Ascending aorta (tissue), 2 donors: Measurements from ENCODE around the gene ATP6V0A1. TPM values are rescaled to one million over a fixed set of nuclear protein-coding genes. Genes with fewer than 3 reads are reported as not detected.
"Not testable (repeated sequence)": the region's sequence is repeated elsewhere in the genome, so short reads cannot be mapped to it uniquely, and the experiment has no call there.

Experiments used
- DNase-seq, 2 donors: peaks; one replicate each; pipeline ENCODE4 v3.0.0-alpha.2; 2019; ENCODE audit warnings: low spot score in 2 of 2
- H3K27ac ChIP-seq, 2 donors: fragments of 200-600 bp; sonication (generic); one replicate each; pipeline ENCODE4 v1.5.1; 2016 to 2017; ENCODE audit warnings: mild to moderate bottlenecking in 1 of 2
- H3K27me3 ChIP-seq: fragments of 200-600 bp; sonication (generic); one replicate; pipeline ENCODE4 v1.5.1; 2017
- H3K36me3 ChIP-seq, 2 donors: fragments of 200-600 bp; sonication (generic); one replicate each; pipeline ENCODE4 v1.5.1; 2016
- H3K4me1 ChIP-seq, 2 donors: fragments of 200-600 bp; sonication (generic); one replicate each; pipeline ENCODE4 v1.5.1; 2016 to 2017; ENCODE audit warnings: mild to moderate bottlenecking in 1 of 2
- H3K4me3 ChIP-seq, 2 donors: fragments of 200-600 bp; sonication (generic); one replicate each; pipeline ENCODE4 v1.5.1; 2016 to 2017; ENCODE audit warnings: mild to moderate bottlenecking in 1 of 2
- H3K9me3 ChIP-seq, 2 donors: fragments of 200-600 bp; sonication (generic); one replicate each; pipeline ENCODE4 v1.5.1; 2016
- intact Hi-C: fragments of 100-400 bp; cut with DNase I; formaldehyde crosslinking; loops from one replicate; pipeline ENCODE4 v1.15.1; 2023
- total RNA-seq: library from RNA; depleted of rRNA; stranded (reverse); fragments of >200 nt; gene quantifications from one replicate; pipeline ENCODE4 v1.1.0, GENCODE V29; 2016
- TF ChIP-seq, protein P1 (sequence below), 3 experiments: fragments of 200-600 bp in 2 of 3; fragments of 450-650 bp in 1 of 3; sonication (generic) in 2 of 3; IDR thresholded peaks; one replicate each; pipeline ENCODE4 v1.5.1; 2016 to 2019; ENCODE audit warnings: antibody characterized with exemption in 3 of 3, mild to moderate bottlenecking in 1 of 3, moderate library complexity in 1 of 3

Gene ATP6V0A1
- total RNA-seq, 1 donor from 2014 or later: 59.0 TPM

DNA sequence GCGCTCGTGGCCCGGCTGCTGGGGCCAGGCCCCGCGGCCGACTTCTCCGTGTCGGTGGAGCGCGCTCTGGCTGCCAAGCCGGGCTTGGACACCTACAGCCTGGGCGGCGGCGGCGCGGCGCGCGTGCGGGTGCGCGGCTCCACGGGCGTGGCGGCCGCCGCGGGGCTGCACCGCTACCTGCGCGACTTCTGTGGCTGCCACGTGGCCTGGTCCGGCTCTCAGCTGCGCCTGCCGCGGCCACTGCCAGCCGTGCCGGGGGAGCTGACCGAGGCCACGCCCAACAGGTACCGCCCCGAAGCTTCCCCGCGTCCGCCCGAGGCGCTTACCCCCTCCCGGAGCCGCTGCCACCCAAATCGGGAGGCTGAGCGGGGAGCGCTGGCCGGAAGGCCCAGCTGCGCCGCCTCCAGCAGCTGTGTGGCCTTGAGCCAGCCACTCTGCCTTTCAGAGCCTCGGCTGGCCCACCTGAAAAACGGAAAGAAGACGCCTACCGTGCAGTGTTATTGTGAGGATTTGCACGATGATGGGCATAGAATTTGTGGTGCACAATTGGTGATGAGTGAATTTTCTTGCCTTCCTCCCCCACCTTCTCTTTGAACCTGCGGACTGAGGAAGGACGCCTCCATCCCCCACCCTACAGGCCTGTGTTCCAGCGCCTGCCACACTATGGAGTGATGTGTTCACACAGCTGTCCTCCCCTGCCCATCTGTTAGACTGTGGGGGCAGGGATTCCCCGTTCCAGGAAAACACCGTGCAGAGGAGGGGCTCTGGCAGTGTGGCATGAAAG, 77.9 kb downstream of the ATP6V0A1 start:
- H3K9me3 ChIP-seq: no peaks in the 10 kb centered on the region
- peak overlapping the region; percentile 72 to 79 for H3K4me3 ChIP-seq
- H3K27me3 ChIP-seq: no peaks in the 10 kb centered on the region
- peaks cover 18 to 30% of the 10 kb centered on the region in 2 donors for H3K36me3 ChIP-seq
- DNase-seq: peak; percentile 63 to 91
- H3K4me1 ChIP-seq: peaks cover 14 to 17% of the 10 kb centered on the region in 2 donors
- peak overlapping the region; percentile 89 to 90 for H3K27ac ChIP-seq
- TF ChIP-seq, protein P1, sequence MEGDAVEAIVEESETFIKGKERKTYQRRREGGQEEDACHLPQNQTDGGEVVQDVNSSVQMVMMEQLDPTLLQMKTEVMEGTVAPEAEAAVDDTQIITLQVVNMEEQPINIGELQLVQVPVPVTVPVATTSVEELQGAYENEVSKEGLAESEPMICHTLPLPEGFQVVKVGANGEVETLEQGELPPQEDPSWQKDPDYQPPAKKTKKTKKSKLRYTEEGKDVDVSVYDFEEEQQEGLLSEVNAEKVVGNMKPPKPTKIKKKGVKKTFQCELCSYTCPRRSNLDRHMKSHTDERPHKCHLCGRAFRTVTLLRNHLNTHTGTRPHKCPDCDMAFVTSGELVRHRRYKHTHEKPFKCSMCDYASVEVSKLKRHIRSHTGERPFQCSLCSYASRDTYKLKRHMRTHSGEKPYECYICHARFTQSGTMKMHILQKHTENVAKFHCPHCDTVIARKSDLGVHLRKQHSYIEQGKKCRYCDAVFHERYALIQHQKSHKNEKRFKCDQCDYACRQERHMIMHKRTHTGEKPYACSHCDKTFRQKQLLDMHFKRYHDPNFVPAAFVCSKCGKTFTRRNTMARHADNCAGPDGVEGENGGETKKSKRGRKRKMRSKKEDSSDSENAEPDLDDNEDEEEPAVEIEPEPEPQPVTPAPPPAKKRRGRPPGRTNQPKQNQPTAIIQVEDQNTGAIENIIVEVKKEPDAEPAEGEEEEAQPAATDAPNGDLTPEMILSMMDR (IDR thresholded peaks at IDR 0.05): peak in 1 of 3 experiments; percentile 46
- intact Hi-C loops: loop anchor here (1.0 to 5.0 kb wide), 5 partner anchors 18 to 114 kb away; partner anchors contain the start of genes CAVIN1, COASY and PSMC3IP

DNA sequence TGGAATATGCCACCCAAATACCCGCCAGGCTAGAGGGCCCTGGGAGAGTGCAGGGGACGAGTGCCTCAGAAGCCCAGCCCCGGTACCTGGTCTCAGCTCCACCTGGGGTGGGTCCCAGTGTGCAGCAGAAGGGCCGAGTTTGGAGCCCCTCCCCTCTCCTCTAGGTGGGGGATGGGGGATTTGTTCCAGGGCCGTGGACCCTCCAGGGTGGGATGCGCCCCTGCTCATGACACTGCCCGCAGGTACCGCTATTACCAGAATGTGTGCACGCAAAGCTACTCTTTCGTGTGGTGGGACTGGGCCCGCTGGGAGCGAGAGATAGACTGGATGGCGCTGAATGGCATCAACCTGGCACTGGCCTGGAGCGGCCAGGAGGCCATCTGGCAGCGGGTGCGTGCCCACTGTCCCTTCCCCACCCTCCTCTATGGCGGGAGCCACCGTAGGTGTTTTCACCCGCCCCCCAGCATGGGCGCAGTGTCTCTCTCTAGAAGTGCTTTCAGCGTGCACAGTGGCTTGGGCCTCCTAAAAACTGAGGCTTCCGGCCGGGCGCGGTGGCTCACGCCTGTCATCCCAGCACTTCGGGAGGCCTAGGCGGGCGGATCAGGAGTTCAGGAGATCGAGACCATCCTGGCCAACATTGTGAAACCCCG, 78.6 kb downstream of the ATP6V0A1 start:
- H3K4me1 ChIP-seq: peaks cover 14 to 15% of the 10 kb centered on the region in 2 donors
- peaks cover 23 to 38% of the 10 kb centered on the region in 2 donors for H3K36me3 ChIP-seq
- peak overlapping the region; percentile 72 to 79 for H3K4me3 ChIP-seq
- TF ChIP-seq, protein P1 (IDR thresholded peaks at IDR 0.05): no peak
- no peaks in the 10 kb centered on the region for H3K9me3 ChIP-seq
- intact Hi-C loops: loop anchor here (2.0 to 5.0 kb wide), 3 partner anchors 18 to 115 kb away; partner anchors contain the start of genes CAVIN1 and PSMC3IP
- H3K27ac ChIP-seq: peak overlapping the region; percentile 89 to 90
- H3K27me3 ChIP-seq: no peaks in the 10 kb centered on the region
- no peak for DNase-seq

DNA sequence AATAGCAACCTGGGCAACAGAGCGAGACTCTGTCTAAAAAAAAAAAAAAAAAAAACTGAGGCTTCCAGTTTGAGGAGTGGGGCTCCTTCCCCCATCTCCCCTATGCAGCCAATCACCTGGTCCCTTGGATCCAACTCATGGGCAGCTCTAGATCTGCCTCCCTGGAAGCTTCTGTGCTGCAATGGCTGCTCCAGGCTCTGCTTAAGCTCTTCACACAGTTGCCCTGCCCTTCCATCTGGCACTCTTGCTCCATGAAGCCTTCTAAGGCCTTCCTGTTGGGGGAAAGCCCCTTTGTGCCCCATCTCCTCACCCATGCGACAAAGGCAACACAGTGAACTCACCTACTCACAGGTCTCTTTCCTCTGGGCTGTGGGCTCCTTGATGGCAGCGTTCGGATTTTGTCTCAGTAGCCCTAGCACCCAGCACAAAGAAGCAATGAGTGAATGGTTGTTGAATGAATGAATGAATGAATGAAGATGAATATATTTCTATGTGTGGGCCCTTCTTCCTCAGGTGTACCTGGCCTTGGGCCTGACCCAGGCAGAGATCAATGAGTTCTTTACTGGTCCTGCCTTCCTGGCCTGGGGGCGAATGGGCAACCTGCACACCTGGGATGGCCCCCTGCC, 79.3 kb downstream of the ATP6V0A1 start:
- Histone ChIP-seq H3K4me1 (peaks cover 14 to 15% of the 10 kb centered on the region in 2 donors), H3K27ac (no peak overlapping the region), H3K4me3 (no peak overlapping the region), H3K9me3 (no peaks in the 10 kb centered on the region), H3K27me3 (no peaks in the 10 kb centered on the region), H3K36me3 (peaks cover 29 to 44% of the 10 kb centered on the region in 2 donors)
- intact Hi-C loops: loop anchor here (2.0 to 5.0 kb wide), 3 partner anchors 17 to 116 kb away; partner anchors contain the start of genes CAVIN1 and PSMC3IP
- no peak for DNase-seq
- TF ChIP-seq, protein P1 (IDR thresholded peaks at IDR 0.05): no peak

DNA sequence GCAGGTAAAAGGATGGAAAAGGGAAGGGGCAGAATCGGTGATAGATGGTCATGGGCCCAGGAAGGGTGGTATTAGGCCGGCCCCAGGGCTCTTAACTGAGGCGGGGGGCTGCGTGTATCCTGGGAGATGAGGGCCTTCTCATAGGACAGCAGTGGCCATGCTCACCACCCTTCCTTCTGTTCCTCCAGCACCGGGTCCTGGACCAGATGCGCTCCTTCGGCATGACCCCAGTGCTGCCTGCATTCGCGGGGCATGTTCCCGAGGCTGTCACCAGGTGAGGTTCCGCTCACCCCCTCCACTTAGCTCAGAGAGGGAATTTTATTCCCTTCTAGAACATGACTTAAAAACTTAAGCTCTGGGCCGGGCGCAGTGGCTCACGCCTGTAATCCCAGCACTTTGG, 79.8 kb downstream of the ATP6V0A1 start:
- TF ChIP-seq, protein P1 (IDR thresholded peaks at IDR 0.05): no peak
- Histone ChIP-seq H3K27ac (no peak overlapping the region), H3K4me1 (peaks cover 14 to 15% of the 10 kb centered on the region in 2 donors), H3K36me3 (peaks cover 35 to 50% of the 10 kb centered on the region in 2 donors), H3K9me3 (no peaks in the 10 kb centered on the region), H3K27me3 (no peaks in the 10 kb centered on the region), H3K4me3 (no peak overlapping the region)
- no peak for DNase-seq
- intact Hi-C loops: loop anchor here (5.0 kb wide), 1 partner anchor 116 kb away; the partner anchor contains the start of gene CAVIN1

DNA sequence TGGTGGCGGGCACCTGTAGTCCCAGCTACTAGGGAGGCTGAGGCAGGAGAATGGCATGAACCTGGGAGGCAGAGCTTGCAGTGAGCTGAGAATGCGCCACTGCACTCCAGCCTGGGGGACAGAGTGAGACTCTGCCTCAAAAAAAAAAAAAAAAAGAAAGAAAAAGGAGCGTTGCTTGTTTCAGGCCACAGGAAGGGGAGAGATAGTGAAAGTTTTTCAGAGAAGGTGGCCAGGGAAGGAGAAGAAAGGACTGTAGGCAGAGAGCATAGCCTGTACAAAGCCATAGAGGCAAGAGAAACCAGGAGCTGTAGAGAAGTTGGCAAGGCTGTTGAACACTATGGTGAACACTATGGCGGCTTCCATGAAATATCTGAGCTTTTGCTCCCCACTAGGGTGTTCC, 81.9 kb downstream of the ATP6V0A1 start:
- H3K27ac ChIP-seq, H3K9me3 ChIP-seq, intact Hi-C loops, H3K4me1 ChIP-seq, H3K4me3 ChIP-seq, DNase-seq, H3K27me3 ChIP-seq: not testable (repeated sequence)
- H3K36me3 ChIP-seq: peaks cover 47 to 57% of the 10 kb centered on the region in 2 donors
